B cell (primary cell): ENCODE data around the gene HEXB. TPM values are rescaled to one million over a fixed set of nuclear protein-coding genes. Genes with fewer than 3 reads are reported as not detected.

ENCODE experiments used
- ATAC-seq: fragments of 200-7000 bp; cut with Tn5 transposase; one replicate; pipeline ENCODE4 v1.10.0; 2021; ENCODE audit warnings: low read depth, mild to moderate bottlenecking, moderate number of reproducible peaks, moderate library complexity
- CTCF ChIA-PET: fragments of 350-600 bp; sonication (Branson Sonifier 250); formaldehyde crosslinking; loops from one replicate; lab custom pipeline; 2021; ENCODE audit warnings: antibody characterized with exemption, inconsistent platforms; lab: Charles Lee
- POLR2A ChIA-PET: fragments of 350-600 bp; sonication (Branson Sonifier 250); formaldehyde crosslinking; loops from one replicate; lab custom pipeline; 2021; ENCODE audit warnings: antibody characterized with exemption; lab: Charles Lee
- DNase-seq: peaks from one replicate; pipeline ENCODE4 v3.0.0; 2013
- H2AFZ ChIP-seq: 2 replicates; pipeline ENCODE4 v1.6.1; 2012; ENCODE audit warnings: mild to moderate bottlenecking, low read depth, low read length; ENCODE audit not compliant: insufficient read depth, poor library complexity, severe bottlenecking
- H3K27ac ChIP-seq, 2 donors: 1 replicate in 1 of 2; 2 replicates in 1 of 2; pipeline ENCODE4 v1.5.1; 2012 to 2013; ENCODE audit warnings: low read length in 2 of 2, mild to moderate bottlenecking in 2 of 2, moderate library complexity in 1 of 2
- H3K27me3 ChIP-seq, 4 experiments: fragments of 200-600 bp in 1 of 4; sonication (generic) in 1 of 4; replicated peaks in 1 of 4; 1 replicate in 2 of 4; 2 replicates in 2 of 4; pipeline versions ENCODE4 v1.6.1 to v1.7.0; 2013 to 2016; ENCODE audit warnings: low read length in 3 of 4, mild to moderate bottlenecking in 2 of 4, mixed read lengths in 1 of 4, moderate library complexity in 1 of 4; ENCODE audit not compliant: insufficient read depth in 4 of 4, control insufficient read depth in 3 of 4; ENCODE audit errors: control extremely low read depth in 1 of 4
- H3K36me3 ChIP-seq, 2 experiments: replicated peaks in 1 of 2; 1 replicate in 1 of 2; 2 replicates in 1 of 2; pipeline versions ENCODE4 v1.6.1 to v1.7.1; 2013; ENCODE audit warnings: low read length in 1 of 2; ENCODE audit not compliant: insufficient read depth in 2 of 2, control insufficient read depth in 1 of 2; ENCODE audit errors: control extremely low read depth in 1 of 2, extremely low read depth in 1 of 2
- H3K4me1 ChIP-seq, 2 donors: fragments of 200-600 bp in 1 of 2; sonication (generic) in 1 of 2; 1 replicate in 1 of 2; 2 replicates in 1 of 2; pipeline versions ENCODE4 v1.5.1 to v1.6.1; 2013 to 2017; ENCODE audit warnings: low read length in 2 of 2; ENCODE audit not compliant: control insufficient read depth in 2 of 2, insufficient read depth in 2 of 2
- H3K4me2 ChIP-seq: replicated peaks from 2 replicates; pipeline ENCODE3; 2012; ENCODE audit warnings: mild to moderate bottlenecking, low read depth, low read length; ENCODE audit not compliant: poor library complexity, severe bottlenecking
- H3K4me3 ChIP-seq, 5 experiments: fragments of 200-600 bp in 1 of 5; sonication (generic) in 1 of 5; 1 replicate in 3 of 5; 2 replicates in 2 of 5; pipeline versions ENCODE4 v1.5.1 to v1.7.0; 2011 to 2016; ENCODE audit warnings: low read length in 4 of 5, mild to moderate bottlenecking in 4 of 5, low read depth in 2 of 5, control low read depth in 1 of 5, moderate library complexity in 1 of 5; ENCODE audit not compliant: insufficient read depth in 1 of 5; ENCODE audit errors: control extremely low read depth in 1 of 5, extremely low read depth in 1 of 5
- H3K79me2 ChIP-seq: fragments of 200-600 bp; sonication (generic); one replicate; pipeline ENCODE4 v1.6.0; 2016; ENCODE audit warnings: low read length; ENCODE audit not compliant: control insufficient read depth, insufficient read depth
- H3K9ac ChIP-seq: fragments of 200-600 bp; sonication (generic); 2 replicates; pipeline ENCODE4 v1.6.1; 2017; ENCODE audit warnings: mild to moderate bottlenecking, low read length, moderate library complexity
- H3K9me3 ChIP-seq, 3 donors: one replicate each; pipeline versions ENCODE4 v1.6.1 to v1.7.1; 2013; ENCODE audit warnings: low read length in 2 of 3; ENCODE audit not compliant: control insufficient read depth in 2 of 3, insufficient read depth in 1 of 3; ENCODE audit errors: control extremely low read depth in 1 of 3
- H4K20me1 ChIP-seq: 2 replicates; pipeline ENCODE4 v1.6.0; 2012; ENCODE audit warnings: mild to moderate bottlenecking, low read length; ENCODE audit not compliant: insufficient read depth, control insufficient read depth, poor library complexity, severe bottlenecking
- H3K27ac Mint-ChIP-seq: one replicate; pipeline ENCODE4 v1.8.0; 2021; ENCODE audit warnings: mixed read lengths
- H3K27me3 Mint-ChIP-seq: one replicate; pipeline ENCODE4 v1.8.0; 2021; ENCODE audit warnings: mixed read lengths
- H3K4me1 Mint-ChIP-seq: one replicate; pipeline ENCODE4 v1.8.0; 2021; ENCODE audit warnings: mixed read lengths
- H3K4me3 Mint-ChIP-seq: one replicate; pipeline ENCODE4 v1.8.0; 2021; ENCODE audit warnings: mixed read lengths
- H3K9me3 Mint-ChIP-seq: one replicate; pipeline ENCODE4 v1.8.0; 2022; ENCODE audit warnings: mixed read lengths; ENCODE audit not compliant: insufficient read depth
- EZH2 ChIP-seq: IDR thresholded peaks from 2 replicates; pipeline ENCODE4 v1.6.1; 2012; ENCODE audit warnings: borderline replicate concordance, low read depth, mild to moderate bottlenecking, moderate library complexity, low read length; ENCODE audit not compliant: insufficient read depth, poor library complexity, severe bottlenecking
- WGBS: methylation state at CpG from one replicate; pipeline ENCODE4 v1.1.5; 2013; ENCODE audit warnings: missing lambda C conversion rate; ENCODE audit not compliant: insufficient coverage; 5-methylcytosine and 5-hydroxymethylcytosine counted together
- intact Hi-C: fragments of 100-400 bp; cut with micrococcal nuclease; formaldehyde crosslinking; loops from one replicate; pipeline ENCODE4 v1.10.0; 2022
- polyA plus RNA-seq: library from polyadenylated mRNA; depleted of rRNA; stranded (reverse); fragments of >200 nt; gene quantifications from 2 replicates; pipeline ENCODE4 v1.2.3, GENCODE V29; 2012
- total RNA-seq, 2 donors: library from RNA; stranded (reverse); fragments of 120-200 nt in 1 of 2; gene quantifications; 1 replicate in 1 of 2; 2 replicates in 1 of 2; pipeline versions ENCODE4 v1.2.3 to v1.2.4, GENCODE V29; 2013 to 2022
- TF ChIP-seq, protein P1 (sequence below): fragments of 200-600 bp; IDR thresholded peaks from one replicate; pipeline ENCODE4 v1.8.0; 2022; ENCODE audit warnings: antibody characterized with exemption, mild to moderate bottlenecking

Gene HEXB
- total and polyA plus RNA-seq, 2 donors (not counting 1 experiment from before 2014, with no cell fraction given) = 23.6 to 47.1 TPM

DNA sequence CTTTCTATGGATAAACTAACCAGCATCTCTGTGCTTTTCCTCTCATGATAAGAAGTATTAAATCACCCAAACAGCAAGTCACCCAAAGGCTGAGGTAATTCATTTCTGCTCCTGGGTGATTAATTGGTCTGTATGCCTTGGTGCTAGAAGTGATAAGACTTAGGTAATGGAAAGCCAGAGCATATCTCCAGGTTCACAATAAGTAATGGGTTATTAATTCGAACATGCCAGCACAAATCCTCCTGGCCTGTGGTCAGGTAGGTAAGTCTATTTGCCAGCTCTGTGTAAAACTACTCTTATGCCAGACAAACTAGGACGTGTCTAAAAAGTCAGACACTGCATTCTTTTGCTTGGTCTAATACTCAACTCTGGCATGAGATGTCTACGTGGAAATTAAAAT is 33.3 kb upstream of the HEXB start:
- Histone ChIP-seq H3K36me3 (no peaks in the 10 kb centered on the region), H3K9me3 (no peaks in the 10 kb centered on the region), H3K79me2 (no peaks in the 10 kb centered on the region), H2AFZ (no peak overlapping the region), H3K4me3 (no peak overlapping the region), H3K9ac (no peak overlapping the region), H3K27me3 (peaks cover 0 to 10% (median 7%) of the 10 kb centered on the region in 4 experiments), H3K27ac (no peak overlapping the region), H4K20me1 (no peaks in the 10 kb centered on the region), H3K4me1 (no peaks in the 10 kb centered on the region), H3K4me2 (no peak overlapping the region)
- DNase-seq = no peak
- WGBS = 50% methylated on average over 1 of the region's 3 CpGs
- Mint-ChIP-seq H3K27ac (no peak overlapping the region), H3K4me3 (no peak overlapping the region), H3K27me3 (peaks cover 25% of the 10 kb centered on the region), H3K4me1 (peaks cover 2% of the 10 kb centered on the region), H3K9me3 (no peaks in the 10 kb centered on the region)
- CTCF ChIA-PET = interaction anchor here (3.0 kb wide), 1 partner anchor 749 kb away, joined by 18 read pairs; no protein-coding TSS in a partner anchor
- intact Hi-C loops = no loop called here
- ATAC-seq = no peak
- no peak for TF ChIP-seq EZH2
- TF ChIP-seq, protein P1, sequence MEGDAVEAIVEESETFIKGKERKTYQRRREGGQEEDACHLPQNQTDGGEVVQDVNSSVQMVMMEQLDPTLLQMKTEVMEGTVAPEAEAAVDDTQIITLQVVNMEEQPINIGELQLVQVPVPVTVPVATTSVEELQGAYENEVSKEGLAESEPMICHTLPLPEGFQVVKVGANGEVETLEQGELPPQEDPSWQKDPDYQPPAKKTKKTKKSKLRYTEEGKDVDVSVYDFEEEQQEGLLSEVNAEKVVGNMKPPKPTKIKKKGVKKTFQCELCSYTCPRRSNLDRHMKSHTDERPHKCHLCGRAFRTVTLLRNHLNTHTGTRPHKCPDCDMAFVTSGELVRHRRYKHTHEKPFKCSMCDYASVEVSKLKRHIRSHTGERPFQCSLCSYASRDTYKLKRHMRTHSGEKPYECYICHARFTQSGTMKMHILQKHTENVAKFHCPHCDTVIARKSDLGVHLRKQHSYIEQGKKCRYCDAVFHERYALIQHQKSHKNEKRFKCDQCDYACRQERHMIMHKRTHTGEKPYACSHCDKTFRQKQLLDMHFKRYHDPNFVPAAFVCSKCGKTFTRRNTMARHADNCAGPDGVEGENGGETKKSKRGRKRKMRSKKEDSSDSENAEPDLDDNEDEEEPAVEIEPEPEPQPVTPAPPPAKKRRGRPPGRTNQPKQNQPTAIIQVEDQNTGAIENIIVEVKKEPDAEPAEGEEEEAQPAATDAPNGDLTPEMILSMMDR = no peak
- POLR2A ChIA-PET = no interaction called here

DNA sequence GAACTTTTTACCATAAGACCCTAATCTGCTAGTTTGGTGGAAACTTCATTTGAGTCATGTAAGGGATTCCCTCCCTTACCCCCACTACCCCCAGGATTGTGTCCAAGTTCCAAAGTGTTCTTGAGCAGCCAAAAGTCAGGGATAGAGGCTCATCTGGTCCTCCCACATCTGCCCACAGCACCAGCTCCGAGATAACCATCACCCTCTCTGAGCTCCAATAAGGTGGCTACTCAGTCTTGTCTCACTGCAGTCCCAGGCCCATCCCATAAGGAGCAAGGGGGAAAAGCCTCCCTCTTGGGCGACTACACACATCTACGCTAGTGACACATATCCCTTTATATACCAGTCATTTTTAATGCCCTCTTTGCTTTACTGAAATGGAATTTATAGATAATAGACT is 32.5 kb upstream of the HEXB start:
- ChIA-PET CTCF (interaction anchor here (3.0 kb wide), 1 partner anchor 750 kb away, joined by 18 read pairs; no protein-coding TSS in a partner anchor), POLR2A (no interaction called here)
- Histone ChIP-seq H3K9ac (no peak overlapping the region), H2AFZ (no peak overlapping the region), H3K4me3 (no peak overlapping the region), H3K79me2 (no peaks in the 10 kb centered on the region), H3K36me3 (no peaks in the 10 kb centered on the region), H4K20me1 (no peaks in the 10 kb centered on the region), H3K9me3 (no peaks in the 10 kb centered on the region), H3K27me3 (peaks cover 0 to 10% (median 7%) of the 10 kb centered on the region in 4 experiments), H3K27ac (no peak overlapping the region), H3K4me2 (no peak overlapping the region), H3K4me1 (no peaks in the 10 kb centered on the region)
- Mint-ChIP-seq H3K27me3 (peaks cover 27% of the 10 kb centered on the region), H3K4me3 (no peak overlapping the region), H3K9me3 (no peaks in the 10 kb centered on the region), H3K4me1 (peaks cover 2% of the 10 kb centered on the region), H3K27ac (no peak overlapping the region)
- TF ChIP-seq EZH2 = no peak
- TF ChIP-seq, protein P1 = no peak
- WGBS = 86% methylated on average over 1 of the region's 3 CpGs
- ATAC-seq (no peak), DNase-seq (no peak)
- intact Hi-C loops = no loop called here
